Adrenal gland (tissue), 5 donors: ENCODE measurements around the gene SLC9A3.

Source experiments
- CTCF ChIP-seq, 6 experiments: fragments of 450-650 bp in 4 of 6; fragments of 200-600 bp in 2 of 6; sonication (generic) in 1 of 6; IDR thresholded peaks; 1 replicate in 5 of 6; 2 replicates in 1 of 6; pipeline versions ENCODE4 v1.5.1 to v1.8.0; 2016 to 2021; ENCODE audit warnings: antibody characterized with exemption in 6 of 6, mild to moderate bottlenecking in 2 of 6, moderate library complexity in 1 of 6
- POLR2A ChIP-seq, 2 donors: fragments of 450-650 bp; IDR thresholded peaks; one replicate each; pipeline ENCODE4 v1.6.1; 2017; ENCODE audit warnings: antibody characterized with exemption in 2 of 2, mild to moderate bottlenecking in 2 of 2, moderate library complexity in 1 of 2
- donor health status: DM: no; HTN: no; CAD: no.

GRCh38 chr5:516338-516925, 7.8 kb downstream of the SLC9A3 start:
- no peak for TF ChIP-seq CTCF (IDR thresholded peaks at IDR 0.05)
- TF ChIP-seq POLR2A (IDR thresholded peaks at IDR 0.05): no peak
